ENCODE results near the gene CCSER1. TPM values are rescaled to one million over a fixed set of nuclear protein-coding genes. Genes with fewer than 3 reads are reported as not detected.
"Not testable (repeated sequence)": the region's sequence is repeated elsewhere in the genome, so short reads cannot be mapped to it uniquely, and the experiment has no call there.

The CCSER1 gene
- polyA plus RNA-seq, 1 experiment, result not detected

GRCh38 chr4:90476019-90476418, 348.8 kb downstream of the CCSER1 start:
- Histone ChIP-seq H3K36me3 (ENCODE audit: control insufficient read depth, insufficient read depth, low read length) (no peaks in the 10 kb centered on the region), H3K4me3 (ENCODE audit: low read depth, low read length) (no peak overlapping the region), H3K27me3 (ENCODE audit: control insufficient read depth, insufficient read depth, low read length) (no peaks in the 10 kb centered on the region)
- CTCF ChIA-PET, result no interaction called here
- POLR2A ChIA-PET, result no interaction called here
- DNase-seq (ENCODE audit: low read depth), result no peak
- TF ChIP-seq, protein P1, sequence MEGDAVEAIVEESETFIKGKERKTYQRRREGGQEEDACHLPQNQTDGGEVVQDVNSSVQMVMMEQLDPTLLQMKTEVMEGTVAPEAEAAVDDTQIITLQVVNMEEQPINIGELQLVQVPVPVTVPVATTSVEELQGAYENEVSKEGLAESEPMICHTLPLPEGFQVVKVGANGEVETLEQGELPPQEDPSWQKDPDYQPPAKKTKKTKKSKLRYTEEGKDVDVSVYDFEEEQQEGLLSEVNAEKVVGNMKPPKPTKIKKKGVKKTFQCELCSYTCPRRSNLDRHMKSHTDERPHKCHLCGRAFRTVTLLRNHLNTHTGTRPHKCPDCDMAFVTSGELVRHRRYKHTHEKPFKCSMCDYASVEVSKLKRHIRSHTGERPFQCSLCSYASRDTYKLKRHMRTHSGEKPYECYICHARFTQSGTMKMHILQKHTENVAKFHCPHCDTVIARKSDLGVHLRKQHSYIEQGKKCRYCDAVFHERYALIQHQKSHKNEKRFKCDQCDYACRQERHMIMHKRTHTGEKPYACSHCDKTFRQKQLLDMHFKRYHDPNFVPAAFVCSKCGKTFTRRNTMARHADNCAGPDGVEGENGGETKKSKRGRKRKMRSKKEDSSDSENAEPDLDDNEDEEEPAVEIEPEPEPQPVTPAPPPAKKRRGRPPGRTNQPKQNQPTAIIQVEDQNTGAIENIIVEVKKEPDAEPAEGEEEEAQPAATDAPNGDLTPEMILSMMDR (IDR thresholded peaks at IDR 0.05; ENCODE audit: insufficient read depth, low read depth, low read length), result no peak

DNA sequence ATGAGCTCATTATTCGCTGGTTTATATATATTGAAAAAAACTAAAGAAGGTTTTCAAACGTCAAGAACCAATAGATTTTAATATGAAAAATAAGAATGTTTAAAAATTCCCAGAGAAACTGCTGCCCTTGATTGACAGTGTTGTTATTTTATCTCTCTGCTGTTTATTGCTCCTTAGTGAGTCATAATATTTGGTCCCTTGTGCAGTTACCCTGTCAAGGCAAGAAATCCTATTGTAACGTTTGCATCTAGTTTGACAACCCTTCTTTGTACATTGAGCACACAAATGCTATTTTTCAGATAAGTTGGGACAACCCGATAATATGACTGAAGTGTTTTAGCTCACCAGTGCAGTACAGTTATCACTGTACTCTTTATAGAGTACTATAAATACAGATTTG, 349.4 kb downstream of the CCSER1 start:
- no peaks in the 10 kb centered on the region for H3K27me3 ChIP-seq (ENCODE audit: control insufficient read depth, insufficient read depth, low read length)
- POLR2A ChIA-PET, result no interaction called here
- DNase-seq (ENCODE audit: low read depth), result no peak
- CTCF ChIA-PET, result no interaction called here
- no peaks in the 10 kb centered on the region for H3K36me3 ChIP-seq (ENCODE audit: control insufficient read depth, insufficient read depth, low read length)
- H3K4me3 ChIP-seq (ENCODE audit: low read depth, low read length), result no peak overlapping the region
- TF ChIP-seq, protein P1 (IDR thresholded peaks at IDR 0.05; ENCODE audit: insufficient read depth, low read depth, low read length), result no peak

GRCh38 chr4:90484894-90485293, 357.7 kb downstream of the CCSER1 start:
- H3K27me3 ChIP-seq (ENCODE audit: control insufficient read depth, insufficient read depth, low read length); H3K4me3 ChIP-seq (ENCODE audit: low read depth, low read length); H3K36me3 ChIP-seq (ENCODE audit: control insufficient read depth, insufficient read depth, low read length); CTCF ChIA-PET; DNase-seq (ENCODE audit: low read depth); POLR2A ChIA-PET: not testable (repeated sequence)

GRCh38 chr4:90486346-90486745, 359.2 kb downstream of the CCSER1 start:
- H3K36me3 ChIP-seq (ENCODE audit: control insufficient read depth, insufficient read depth, low read length), result no peaks in the 10 kb centered on the region
- TF ChIP-seq, protein P1 (IDR thresholded peaks at IDR 0.05; ENCODE audit: insufficient read depth, low read depth, low read length), result no peak
- ChIA-PET POLR2A (no interaction called here), CTCF (no interaction called here)
- DNase-seq (ENCODE audit: low read depth), result no peak
- H3K4me3 ChIP-seq (ENCODE audit: low read depth, low read length), result no peak overlapping the region
- no peaks in the 10 kb centered on the region for H3K27me3 ChIP-seq (ENCODE audit: control insufficient read depth, insufficient read depth, low read length)

DNA sequence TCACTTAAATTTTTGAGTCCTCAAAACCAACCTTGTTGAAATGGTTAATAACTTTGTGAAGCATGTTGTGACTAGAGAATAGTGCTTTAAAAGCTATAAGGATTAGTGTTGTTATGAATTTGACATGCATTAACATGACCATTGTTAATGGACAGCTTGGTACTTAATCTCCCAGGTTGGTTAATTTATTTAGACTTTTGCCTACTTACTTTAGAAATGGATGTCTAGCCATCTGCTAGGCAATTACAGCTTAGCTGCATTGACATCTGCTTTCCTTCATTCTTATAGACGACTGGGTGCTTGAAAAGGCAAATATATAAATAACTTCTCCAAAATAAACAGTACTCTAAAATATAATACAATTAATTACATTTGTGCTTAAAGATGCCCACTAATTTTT, 368.0 kb downstream of the CCSER1 start:
- H3K27me3 ChIP-seq (ENCODE audit: control insufficient read depth, insufficient read depth, low read length), result no peaks in the 10 kb centered on the region
- CTCF ChIA-PET, result no interaction called here
- DNase-seq (ENCODE audit: low read depth), result no peak
- H3K36me3 ChIP-seq (ENCODE audit: control insufficient read depth, insufficient read depth, low read length), result no peaks in the 10 kb centered on the region
- TF ChIP-seq, protein P1 (IDR thresholded peaks at IDR 0.05; ENCODE audit: insufficient read depth, low read depth, low read length), result no peak
- no peak overlapping the region for H3K4me3 ChIP-seq (ENCODE audit: low read depth, low read length)
- POLR2A ChIA-PET, result no interaction called here

DNA sequence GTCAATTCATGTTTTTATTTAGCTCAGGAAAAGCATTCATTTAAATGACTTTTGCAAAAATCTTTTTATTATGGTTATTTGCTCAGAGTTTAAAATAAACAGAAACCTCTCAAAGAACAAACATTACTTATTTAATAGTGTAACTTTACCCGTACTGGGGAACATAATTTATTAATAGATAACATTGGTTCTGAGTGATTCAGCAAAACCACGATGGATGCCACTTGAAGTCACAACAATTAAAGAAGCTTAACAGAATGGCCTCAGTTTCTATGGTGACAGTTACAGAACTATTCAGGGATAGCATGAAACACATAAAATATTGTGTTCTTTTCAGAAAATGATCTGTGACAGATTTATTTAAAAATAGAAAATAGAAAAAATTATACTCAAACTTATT, 368.7 kb downstream of the CCSER1 start:
- no peaks in the 10 kb centered on the region for H3K27me3 ChIP-seq (ENCODE audit: control insufficient read depth, insufficient read depth, low read length)
- no peak overlapping the region for H3K4me3 ChIP-seq (ENCODE audit: low read depth, low read length)
- no peak for DNase-seq (ENCODE audit: low read depth)
- POLR2A ChIA-PET, result no interaction called here
- H3K36me3 ChIP-seq (ENCODE audit: control insufficient read depth, insufficient read depth, low read length), result no peaks in the 10 kb centered on the region
- CTCF ChIA-PET, result no interaction called here
- TF ChIP-seq, protein P1 (IDR thresholded peaks at IDR 0.05; ENCODE audit: insufficient read depth, low read depth, low read length), result no peak

Data from BJ (cell line).